ENCODE results near the gene TBL1Y.

- TF ChIP-seq CTCF (IDR thresholded peaks at IDR 0.05; ENCODE audit: poor library complexity, severe bottlenecking) (peak; percentile 73), EZH2 (IDR thresholded peaks at IDR 0.05; ENCODE audit: borderline replicate concordance, insufficient read depth, low read length, poor library complexity, severe bottlenecking) (no peak), TAF1 (IDR thresholded peaks at IDR 0.05; ENCODE audit: low read depth) (no peak), POLR2AphosphoS5 (IDR thresholded peaks at IDR 0.05) (no peak)
These were observed 54.2 kb downstream of the TBL1Y start for GRCh38 chrY:6964732-6965131.

Measured in neural cell (in vitro differentiated cells).